Measurements from ENCODE around the gene PNMA8B.

- TF ChIP-seq POLR2A (IDR thresholded peaks at IDR 0.05) = no peak
- TF ChIP-seq CTCF (IDR thresholded peaks at IDR 0.05) = no peak
These were observed at the start of gene PNMA8B for GRCh38 chr19:46495786-46496099.
